Left colon (tissue), 2 donors: ENCODE data around the gene CHRNB1. TPM values are rescaled to one million over a fixed set of nuclear protein-coding genes. Genes with fewer than 3 reads are reported as not detected.
"Not testable (repeated sequence)": the region's sequence is repeated elsewhere in the genome, so short reads cannot be mapped to it uniquely, and the experiment has no call there.

ENCODE experiments used
- ATAC-seq: fragments of 200-7000 bp; cut with Tn5 transposase; one replicate; pipeline ENCODE4 v1.9.1; 2020; ENCODE audit warnings: mild to moderate bottlenecking, moderate library complexity
- DNase-seq, 2 donors: peaks; one replicate each; pipeline ENCODE4 v3.0.0-alpha.2; 2020
- intact Hi-C, 2 donors: fragments of 100-400 bp; cut with DNase I in 1 of 2; cut with micrococcal nuclease in 1 of 2; formaldehyde crosslinking; loops; one replicate each; pipeline versions ENCODE4 v1.11.2 to v1.14.0; 2022; cut with DNase I, micrococcal nuclease
- total RNA-seq, 2 donors: library from RNA; stranded (reverse); fragmentation: NEBNext Ultra II Directional; extraction: Animal tissue kit (Norgen Biotek cat#: 25700); gene quantifications; one replicate each; pipeline ENCODE4 v1.2.1, GENCODE V29; 2021
- donor health status: DM: no; HTN: no; CAD: no.
- donor health status: DM: yes; HTN: yes; CAD: no.

Gene CHRNB1
- total RNA-seq, 2 donors from 2014 or later, result 9.6 to 10.7 TPM

- ATAC-seq (no peak), DNase-seq (no peak)
- intact Hi-C loops, result no loop called here
Measured at GRCh38 chr17:7460850-7461660, 16.2 kb downstream of the CHRNB1 start.

DNA sequence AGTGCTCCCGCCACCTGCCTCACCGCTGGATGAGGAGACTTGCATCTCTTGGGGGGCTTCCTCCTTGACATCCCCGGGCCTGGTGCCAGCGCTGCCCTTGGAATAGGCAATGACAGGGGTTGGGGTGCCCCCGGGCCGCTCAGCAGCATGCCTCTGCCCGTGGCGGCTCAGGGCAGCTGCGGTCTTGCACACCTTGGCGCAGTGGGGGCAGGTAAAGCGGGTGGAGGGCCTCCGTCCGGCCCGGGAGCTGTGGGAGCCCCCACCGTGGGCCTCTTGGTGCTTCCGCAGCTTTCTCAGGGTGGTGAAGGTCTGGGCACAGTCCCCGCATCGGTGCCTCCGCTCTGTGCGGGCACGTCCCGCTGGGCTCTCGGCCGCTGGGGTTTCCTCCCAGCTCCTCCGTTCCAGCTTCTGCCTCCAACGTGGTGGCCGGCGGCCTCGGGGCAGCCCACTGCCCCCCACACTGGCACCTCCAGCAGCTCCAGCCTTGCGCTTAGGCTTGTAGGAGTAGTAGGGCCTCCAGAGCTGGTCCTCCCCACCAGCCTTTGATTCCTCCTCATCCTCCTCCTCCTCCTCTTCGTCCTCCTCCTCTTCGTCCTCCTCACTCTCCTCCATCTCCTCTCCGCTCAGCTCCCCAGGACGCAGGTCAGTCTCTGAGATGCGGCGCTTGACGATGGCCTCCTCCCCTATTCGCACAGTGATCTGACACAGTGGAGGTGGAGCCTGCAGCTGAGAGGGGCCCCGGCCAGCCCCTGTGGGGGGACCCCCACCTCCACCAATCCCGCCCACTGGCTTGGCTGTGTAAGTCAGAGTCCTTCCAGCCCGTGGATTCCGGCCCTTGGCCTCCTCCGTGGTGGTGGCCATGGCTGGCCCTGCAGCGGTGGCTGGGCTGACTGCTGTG lies 17.9 kb downstream of the CHRNB1 start:
- no peak for DNase-seq
- intact Hi-C loops, result no loop called here
- ATAC-seq, result peak; percentile 7

- ATAC-seq (peak; percentile 6), DNase-seq (no peak)
- intact Hi-C loops, result no loop called here
Measured at GRCh38 chr17:7463372-7463846, 18.5 kb downstream of the CHRNB1 start.

DNA sequence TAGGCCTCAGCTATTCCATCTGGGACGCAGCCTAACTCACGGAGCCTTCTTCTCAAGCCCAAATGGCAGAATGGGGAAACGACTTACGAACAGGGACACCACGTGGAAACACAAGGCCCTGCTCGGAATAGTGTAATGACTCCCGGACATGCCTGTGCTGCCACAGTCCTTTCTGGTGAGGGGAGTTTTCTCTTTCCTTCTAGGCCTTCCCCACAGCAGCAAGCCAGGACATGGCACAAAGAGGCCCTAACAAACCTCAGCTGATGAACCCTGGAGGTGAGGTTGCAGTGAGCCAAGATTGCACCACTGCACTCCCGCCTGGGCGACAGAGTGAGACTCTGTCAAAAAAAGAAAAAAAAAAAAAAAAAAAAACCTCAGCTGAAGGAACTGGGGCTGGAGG lies 19.2 kb downstream of the CHRNB1 start:
- DNase-seq, result no peak
- intact Hi-C loops, result no loop called here
- no peak for ATAC-seq

GRCh38 chr17:7465597-7466275 lies 20.9 kb downstream of the CHRNB1 start:
- DNase-seq (no peak), ATAC-seq (no peak)
- intact Hi-C loops, result no loop called here

- intact Hi-C loops, result no loop called here
- DNase-seq, result no peak
- ATAC-seq, result no peak
Measured at GRCh38 chr17:7466318-7466638, 21.4 kb downstream of the CHRNB1 start.

GRCh38 chr17:7466639-7467341 lies 21.9 kb downstream of the CHRNB1 start:
- DNase-seq (no peak), ATAC-seq (no peak)
- intact Hi-C loops, result no loop called here

DNA sequence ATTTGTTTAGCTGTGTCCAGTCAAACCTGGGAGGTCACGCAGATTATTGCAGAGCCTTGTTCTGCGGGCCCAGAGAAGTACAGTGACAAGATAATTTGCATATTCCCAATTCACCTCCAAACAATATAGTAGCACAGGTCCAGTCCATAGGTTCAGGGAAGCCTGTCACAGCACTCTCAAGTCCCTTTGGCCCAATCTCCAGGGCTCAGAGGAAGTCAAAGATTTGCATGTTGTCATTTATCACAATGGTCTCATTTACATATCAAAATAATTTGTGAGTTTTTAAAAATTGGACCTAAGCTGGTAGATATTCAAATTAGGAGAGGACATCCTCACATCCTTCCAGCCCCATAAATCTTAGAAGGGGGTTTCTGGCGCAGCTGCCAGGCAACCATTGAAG lies 22.6 kb downstream of the CHRNB1 start:
- intact Hi-C loops, result no loop called here
- DNase-seq, result no peak

DNA sequence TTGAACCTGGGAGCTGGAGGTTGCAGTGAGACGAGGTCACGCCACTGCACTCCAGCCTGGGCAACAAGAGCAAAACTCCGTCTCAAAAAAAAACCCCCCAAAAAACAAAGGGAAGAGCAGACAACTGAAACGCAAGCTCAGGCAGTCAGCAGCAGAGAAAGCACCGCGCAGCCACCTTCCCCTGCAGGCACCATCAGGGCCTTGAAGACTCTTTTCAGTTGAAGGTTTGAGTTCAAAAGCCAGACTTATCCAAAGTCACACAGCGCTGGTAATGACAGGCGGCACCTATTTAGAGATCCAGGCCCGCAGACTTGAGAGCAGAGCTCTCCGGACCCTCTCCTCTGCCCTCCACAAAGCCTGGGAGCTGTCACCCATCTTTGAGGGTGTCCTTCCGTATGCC lies 23.4 kb downstream of the CHRNB1 start:
- no peak for ATAC-seq
- DNase-seq, result no peak
- intact Hi-C loops, result no loop called here

More for the DNA sequence above, 22.6 kb downstream of the CHRNB1 start:
- ATAC-seq, result no peak

DNA sequence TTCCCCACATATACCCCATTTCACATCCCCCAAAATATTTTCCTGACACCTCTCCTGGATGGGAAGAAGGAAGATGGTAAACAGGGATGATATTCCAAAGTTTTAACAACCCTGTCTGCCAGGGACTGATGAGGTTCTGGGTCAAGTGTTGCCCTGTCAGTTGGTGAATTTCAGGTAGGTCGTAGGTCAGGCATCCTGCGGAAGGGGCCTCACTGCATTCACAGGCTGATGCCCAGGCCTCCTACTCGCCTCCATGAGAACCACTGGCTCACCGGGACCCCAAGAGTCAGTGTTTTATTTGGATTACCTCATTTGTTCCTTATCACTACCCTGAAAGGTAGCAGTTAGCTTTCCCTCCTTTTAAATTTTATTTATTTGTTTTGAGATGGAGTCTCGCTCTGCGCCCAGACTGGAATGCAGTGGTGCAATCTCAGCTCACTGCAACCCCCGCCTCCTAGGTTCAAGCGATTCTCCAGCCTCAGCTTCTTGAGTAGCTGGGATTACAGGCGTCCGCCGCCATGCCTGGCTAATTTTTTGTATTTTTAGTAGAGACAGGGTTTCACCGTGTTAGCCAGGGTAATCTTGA lies 24.0 kb downstream of the CHRNB1 start:
- intact Hi-C loops, result no loop called here
- no peak for ATAC-seq
- DNase-seq, result no peak

DNA sequence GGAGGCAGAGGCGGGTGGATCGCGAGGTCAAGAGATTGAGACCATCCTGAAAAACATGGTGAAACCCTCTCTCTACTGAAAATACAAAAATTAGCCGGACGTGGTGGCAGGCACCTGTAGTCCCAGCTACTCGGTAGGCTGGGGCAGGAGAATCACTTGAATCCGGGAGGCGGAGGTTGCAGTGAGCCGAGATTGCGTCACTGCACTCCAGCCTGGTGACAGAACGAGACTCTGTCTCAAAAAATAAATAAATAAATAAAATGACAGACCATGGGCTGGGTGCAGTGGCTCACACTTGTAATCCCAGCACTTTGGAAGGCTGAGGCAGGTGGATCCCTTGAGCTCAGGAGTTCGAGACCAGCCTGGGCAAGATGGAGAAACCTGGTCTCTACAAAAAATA lies 25.0 kb downstream of the CHRNB1 start:
- ATAC-seq, DNase-seq, intact Hi-C loops: not testable (repeated sequence)

DNA sequence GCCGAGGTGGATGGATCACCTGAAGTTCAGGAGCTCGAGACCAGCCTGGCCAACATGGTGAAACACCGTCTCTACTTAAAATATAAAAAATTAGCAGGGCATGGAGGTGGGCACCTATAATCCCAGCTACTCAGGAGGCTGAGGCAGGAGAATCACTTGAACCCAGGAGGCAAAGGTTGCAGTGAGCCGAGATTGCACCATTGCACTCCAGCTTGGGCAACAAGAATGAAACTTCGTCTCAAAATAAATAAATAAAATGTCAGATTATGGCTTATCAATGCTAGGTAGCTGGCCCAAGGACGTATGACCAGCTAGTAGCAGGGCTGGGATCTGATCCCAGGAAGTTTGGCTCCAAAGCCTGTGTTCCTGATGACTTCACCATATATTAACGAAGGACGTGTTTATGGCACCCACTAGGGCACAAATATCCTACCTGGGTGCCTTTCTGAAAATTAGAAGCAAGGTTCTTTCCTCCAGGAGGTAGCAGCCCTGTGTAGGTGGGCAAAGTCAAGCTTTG lies 25.7 kb downstream of the CHRNB1 start:
- DNase-seq, intact Hi-C loops, ATAC-seq: not testable (repeated sequence)

GRCh38 chr17:7471729-7472128 lies 26.9 kb downstream of the CHRNB1 start:
- no peak for DNase-seq
- intact Hi-C loops, result no loop called here
- no peak for ATAC-seq

DNA sequence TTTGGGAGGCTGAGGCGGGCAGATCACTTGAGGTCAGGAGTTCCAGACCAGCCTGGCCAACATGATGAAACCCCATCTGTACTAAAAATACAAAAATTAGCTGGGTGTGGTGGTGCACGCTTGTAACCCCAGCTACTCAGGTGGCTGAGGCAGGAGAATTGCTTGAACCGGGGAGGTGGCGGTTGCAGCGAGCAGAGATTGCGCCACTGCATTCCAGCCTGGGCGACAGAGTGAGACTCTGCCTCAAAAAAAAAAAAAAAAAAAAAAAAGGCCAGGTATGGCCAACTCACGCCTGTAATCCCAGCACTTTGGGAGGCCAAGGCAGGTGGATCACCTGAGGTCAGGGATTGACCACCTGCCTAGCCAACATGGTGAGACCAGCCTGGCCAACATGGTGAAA lies 29.9 kb downstream of the CHRNB1 start:
- DNase-seq, intact Hi-C loops, ATAC-seq: not testable (repeated sequence)

DNA sequence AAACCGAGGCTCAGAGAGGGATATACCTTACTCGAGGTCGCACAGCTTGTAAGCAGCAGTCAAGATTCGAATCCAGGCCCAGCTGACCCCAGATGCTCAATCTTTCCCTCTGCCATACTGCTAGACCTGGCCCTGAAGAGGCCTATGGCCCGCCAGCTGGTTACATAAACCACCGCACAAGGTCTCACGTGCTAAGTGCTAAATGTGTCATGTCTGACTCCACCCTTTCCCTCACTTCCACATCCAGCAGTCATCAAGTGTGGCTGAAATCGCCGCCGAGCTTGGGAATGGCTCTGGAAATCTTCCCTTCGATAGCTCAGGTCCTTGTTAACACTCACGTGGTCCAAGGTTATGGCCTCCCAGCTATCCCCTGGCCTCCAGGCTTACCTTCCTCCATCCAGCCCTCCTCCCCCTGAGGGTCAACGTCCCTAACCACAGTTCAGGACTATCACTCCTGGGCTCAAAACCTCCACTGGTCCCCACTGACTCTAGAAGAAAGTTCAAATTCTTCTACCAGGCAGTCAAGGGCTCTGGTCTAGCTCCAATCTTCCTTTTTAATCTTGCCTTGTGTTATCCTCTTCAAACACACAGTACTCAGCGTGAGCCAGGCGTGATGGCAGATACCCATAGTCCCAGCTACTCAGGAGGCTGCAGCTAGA lies 31.0 kb downstream of the CHRNB1 start:
- intact Hi-C loops, result no loop called here
- ATAC-seq (no peak), DNase-seq (peak in 1 of 2 donors; percentile 49)

DNA sequence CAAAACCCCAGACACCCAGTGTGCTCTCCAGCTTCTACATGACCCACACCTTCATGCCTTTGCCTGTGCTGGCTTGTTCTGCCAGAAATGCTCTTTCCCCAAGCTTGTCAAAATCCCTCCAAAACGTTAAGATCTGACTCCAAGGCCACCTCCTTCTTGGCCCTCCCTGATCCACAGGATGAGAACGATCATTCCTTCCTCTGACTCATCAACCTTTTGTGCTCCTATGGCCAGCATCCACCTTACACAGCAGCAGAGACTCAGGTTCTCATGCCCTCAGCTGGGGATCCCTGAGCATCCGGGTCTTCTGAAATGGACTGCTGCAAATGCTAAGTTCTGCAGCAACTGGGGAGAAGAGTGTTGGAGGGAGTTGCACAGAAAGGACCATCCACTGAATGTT lies 31.6 kb downstream of the CHRNB1 start:
- no peak for DNase-seq
- ATAC-seq, result no peak
- intact Hi-C loops, result no loop called here

- no peak for DNase-seq
- ATAC-seq, result no peak
Measured at GRCh38 chr17:7476951-7477350, 32.1 kb downstream of the CHRNB1 start.

More at GRCh38 chr17:7476951-7477350, 32.1 kb downstream of the CHRNB1 start:
- intact Hi-C loops, result no loop called here
